HepG2 (cell line): ENCODE measurements around the gene CRLF1. TPM values are rescaled to one million over a fixed set of nuclear protein-coding genes. Genes with fewer than 3 reads are reported as not detected.

ENCODE experiments used
- ATF7 ChIP-seq, 2 experiments: fragments of 450-650 bp in 1 of 2; sonication (generic) in 1 of 2; formaldehyde crosslinking in 1 of 2; IDR thresholded peaks; 2 replicates each; pipeline versions ENCODE4 v1.4.0 to v1.6.1; 2016 to 2020; ENCODE audit warnings: antibody characterized with exemption in 1 of 2, mild to moderate bottlenecking in 1 of 2, missing genetic modification reagents in 1 of 2
- ELK4 ChIP-seq: sonication (generic); formaldehyde crosslinking; IDR thresholded peaks from 2 replicates; pipeline ENCODE4 v1.9.0; 2021; ENCODE audit warnings: missing genetic modification reagents, borderline replicate concordance
- ETS1 ChIP-seq: sonication (generic); formaldehyde crosslinking; IDR thresholded peaks from 2 replicates; pipeline ENCODE4 v1.4.0; 2020; ENCODE audit warnings: missing genetic modification reagents
- FIP1L1 ChIP-seq: fragments of 200-400 bp; formaldehyde crosslinking; IDR thresholded peaks from 2 replicates; pipeline ENCODE4 v1.6.1; 2018; ENCODE audit warnings: low read depth, mild to moderate bottlenecking, low read length, moderate library complexity, borderline replicate concordance; ENCODE audit not compliant: insufficient read depth
- GZF1 ChIP-seq: sonication (generic); formaldehyde crosslinking; IDR thresholded peaks from 2 replicates; pipeline ENCODE4 v1.5.1; 2020; ENCODE audit warnings: mild to moderate bottlenecking, missing genetic modification reagents
- IKZF5 ChIP-seq: IDR thresholded peaks from 2 replicates; pipeline ENCODE4 v1.6.1; 2018; ENCODE audit warnings: missing genetic modification reagents, mild to moderate bottlenecking, missing compliant biosample characterization
- KLF11 ChIP-seq: IDR thresholded peaks from 2 replicates; pipeline ENCODE4 v1.6.1; 2016; ENCODE audit warnings: missing compliant biosample characterization
- REPIN1 ChIP-seq: sonication (generic); formaldehyde crosslinking; IDR thresholded peaks from 2 replicates; pipeline ENCODE4 v1.8.0; 2022; ENCODE audit warnings: missing genetic modification reagents, low read depth, mild to moderate bottlenecking, borderline replicate concordance
- REST ChIP-seq, 2 experiments: IDR thresholded peaks; 2 replicates each; pipeline ENCODE4 v1.6.1; 2011 to 2012; ENCODE audit warnings: low read length in 2 of 2, borderline replicate concordance in 1 of 2, low read depth in 1 of 2, mild to moderate bottlenecking in 1 of 2, moderate library complexity in 1 of 2
- RXRA ChIP-seq: sonication (generic); formaldehyde crosslinking; IDR thresholded peaks from 2 replicates; pipeline ENCODE4 v1.5.1; 2020; ENCODE audit warnings: missing genetic modification reagents
- TOE1 ChIP-seq: sonication (generic); formaldehyde crosslinking; IDR thresholded peaks from 2 replicates; pipeline ENCODE4 v1.4.0; 2020; ENCODE audit warnings: mild to moderate bottlenecking, missing genetic modification reagents
- ZNF207 ChIP-seq: fragments of 450-650 bp; IDR thresholded peaks from 2 replicates; pipeline ENCODE4 v1.6.1; 2016; ENCODE audit warnings: antibody characterized with exemption, borderline replicate concordance
- ZNF577 ChIP-seq: sonication (generic); formaldehyde crosslinking; IDR thresholded peaks from 2 replicates; pipeline ENCODE4 v1.4.0; 2020; ENCODE audit warnings: mild to moderate bottlenecking, low read depth, missing genetic modification reagents, borderline replicate concordance
- ZNF704 ChIP-seq: sonication (generic); formaldehyde crosslinking; IDR thresholded peaks from 2 replicates; pipeline ENCODE4 v1.8.1; 2023; ENCODE audit warnings: mild to moderate bottlenecking, inconsistent platforms, moderate library complexity, missing genetic modification reagents, borderline replicate concordance
- ZUFSP ChIP-seq: sonication (generic); formaldehyde crosslinking; IDR thresholded peaks from 2 replicates; pipeline ENCODE4 v1.9.0; 2021; ENCODE audit warnings: missing genetic modification reagents, mild to moderate bottlenecking, borderline replicate concordance
- polyA plus RNA-seq, 8 experiments: library from polyadenylated mRNA; depleted of rRNA in 3 of 8; stranded (reverse) in 7 of 8; unstranded in 1 of 8; fragments of >200 nt; fragmentation: Illumina TruSeq in 4 of 8; extraction: Trizol in 4 of 8; gene quantifications; 2 replicates each; pipeline versions ENCODE4 v1.2.1 to v1.2.3, GENCODE V29; 2011 to 2016; ENCODE audit warnings: low read depth in 4 of 8, missing spikeins in 1 of 8, mixed read lengths in 1 of 8; ENCODE audit not compliant: insufficient read depth in 1 of 8
- total RNA-seq, 5 experiments: library from RNA; depleted of rRNA; stranded (reverse); fragments of >200 nt; fragmentation: Illumina TruSeq; extraction: Trizol; gene quantifications; 2 replicates each; pipeline ENCODE4 v1.2.3, GENCODE V29; 2016; ENCODE audit warnings: low read depth in 1 of 5

CRLF1 gene
- total and polyA plus RNA-seq, 2 of the 13 experiments (the other 11 are each of a cell fraction or from before 2014, with no cell fraction given): 217 to 296 TPM

- TF ChIP-seq ETS1 (CRISPR knock-in tag) (no peak; the same call in 1 of the 2 replicates), ELK4 (CRISPR knock-in tag) (no peak), ZUFSP (CRISPR knock-in tag) (no peak), KLF11 (no peak), IKZF5 (CRISPR knock-in tag) (peak; percentile 88), ATF7 (IDR thresholded peaks at IDR 0.05) (no peak), ATF7 (CRISPR knock-in tag; IDR thresholded peaks at IDR 0.05) (no peak), GZF1 (CRISPR knock-in tag) (no peak; the same call in none of the 2 replicates), FIP1L1 (0 out of 2 replicates have a peak, but pooled peaks have one; percentile 56), ZNF704 (CRISPR knock-in tag) (no peak), TOE1 (CRISPR knock-in tag) (no peak), RXRA (peak; percentile 71), REPIN1 (CRISPR knock-in tag) (peak; percentile 31; the same call in 1 of the 2 replicates), ZNF577 (CRISPR knock-in tag) (0 out of 2 replicates have a peak, but pooled peaks have one; percentile 63), REST (IDR thresholded peaks at IDR 0.05; ENCODE audit: borderline replicate concordance in 1 of 2, low read depth in 1 of 2, low read length in 2 of 2) (0 out of 4 replicates have a peak, but pooled peaks of 1 of the 2 experiments have one; percentile 38), ZNF207 (no peak)
These were observed 17.8 kb downstream of the CRLF1 start, which contains the start of gene REX1BD (continued) for GRCh38 chr19:18588611-18589379.
